Activated CD8-positive, alpha-beta memory T cell treated with anti-CD3 and anti-CD28 coated beads for 36 hours (primary cell): Measurements from ENCODE around the gene PLSCR4. TPM values are rescaled to one million over a fixed set of nuclear protein-coding genes. Genes with fewer than 3 reads are reported as not detected.

ENCODE experiments used
- CTCF ChIA-PET: fragments of 350-600 bp; sonication (Branson Sonifier 250); formaldehyde crosslinking; loops from one replicate; lab custom pipeline; 2021; ENCODE audit warnings: antibody characterized with exemption; lab: Charles Lee
- POLR2A ChIA-PET: fragments of 350-600 bp; sonication (Branson Sonifier 250); formaldehyde crosslinking; loops from one replicate; lab custom pipeline; 2021; ENCODE audit warnings: antibody characterized with exemption; lab: Charles Lee
- total RNA-seq, 2 experiments: library from RNA; stranded (reverse); gene quantifications; one replicate each; pipeline ENCODE4 v1.2.3, GENCODE V29; 2021

The PLSCR4 gene
- total RNA-seq, 2 experiments from 2014 or later, result not detected

GRCh38 chr3:146165877-146166276 lies 85.0 kb downstream of the PLSCR4 start:
- ChIA-PET POLR2A (no interaction called here), CTCF (no interaction called here)

- POLR2A ChIA-PET, result no interaction called here
- CTCF ChIA-PET, result no interaction called here
Observed at GRCh38 chr3:146164971-146165769, 85.7 kb downstream of the PLSCR4 start.

GRCh38 chr3:146164506-146164905 lies 86.4 kb downstream of the PLSCR4 start:
- ChIA-PET POLR2A (no interaction called here), CTCF (no interaction called here)

- CTCF ChIA-PET, result no interaction called here
Observed at GRCh38 chr3:146164071-146164470, 86.8 kb downstream of the PLSCR4 start.

GRCh38 chr3:146163584-146163983 lies 87.3 kb downstream of the PLSCR4 start:
- POLR2A ChIA-PET, result no interaction called here
- CTCF ChIA-PET, result interaction anchor here (0.7 kb wide), 1 partner anchor 1993 kb away, joined by 3 read pairs; no protein-coding TSS in a partner anchor

More at GRCh38 chr3:146164071-146164470, 86.8 kb downstream of the PLSCR4 start:
- POLR2A ChIA-PET, result no interaction called here

- ChIA-PET POLR2A (no interaction called here), CTCF (no interaction called here)
Observed at GRCh38 chr3:146162561-146162960, 88.3 kb downstream of the PLSCR4 start.

- ChIA-PET CTCF (no interaction called here), POLR2A (no interaction called here)
Observed at GRCh38 chr3:146161663-146162002, 89.3 kb downstream of the PLSCR4 start.

- CTCF ChIA-PET, result no interaction called here
- POLR2A ChIA-PET, result no interaction called here
Observed at GRCh38 chr3:146160964-146161662, 89.8 kb downstream of the PLSCR4 start, which contains the start of gene PLOD2. TSS of gene PLOD2 (minus strand) at chr3:146161184. CDS start at chr3:146160989, 195 bp downstream.

GRCh38 chr3:146160321-146160963 lies 90.5 kb downstream of the PLSCR4 start:
- ChIA-PET POLR2A (no interaction called here), CTCF (no interaction called here)

GRCh38 chr3:146159616-146160320 lies 91.1 kb downstream of the PLSCR4 start:
- ChIA-PET POLR2A (no interaction called here), CTCF (no interaction called here)

GRCh38 chr3:146159037-146159436 lies 91.9 kb downstream of the PLSCR4 start:
- CTCF ChIA-PET, result no interaction called here
- POLR2A ChIA-PET, result no interaction called here

- ChIA-PET POLR2A (interaction anchor here (0.6 kb wide), 1 partner anchor 9 kb away, joined by 3 read pairs; no protein-coding TSS in a partner anchor), CTCF (no interaction called here)
Observed at GRCh38 chr3:146157325-146158060, 93.4 kb downstream of the PLSCR4 start.

GRCh38 chr3:146156666-146157314 lies 94.1 kb downstream of the PLSCR4 start:
- POLR2A ChIA-PET, result interaction anchor here (0.6 kb wide), 1 partner anchor 10 kb away, joined by 3 read pairs; no protein-coding TSS in a partner anchor
- CTCF ChIA-PET, result no interaction called here

GRCh38 chr3:146156095-146156494 lies 94.8 kb downstream of the PLSCR4 start:
- CTCF ChIA-PET, result no interaction called here
- POLR2A ChIA-PET, result no interaction called here

GRCh38 chr3:146154995-146155394 lies 95.9 kb downstream of the PLSCR4 start:
- CTCF ChIA-PET, result interaction anchor here (0.7 kb wide), 1 partner anchor 474 kb away, joined by 3 read pairs; no protein-coding TSS in a partner anchor
- POLR2A ChIA-PET, result no interaction called here

- ChIA-PET CTCF (no interaction called here), POLR2A (no interaction called here)
Observed at GRCh38 chr3:146154316-146154715, 96.6 kb downstream of the PLSCR4 start.

- CTCF ChIA-PET, result no interaction called here
- POLR2A ChIA-PET, result no interaction called here
Observed at GRCh38 chr3:146153429-146153828, 97.5 kb downstream of the PLSCR4 start.

- CTCF ChIA-PET, result no interaction called here
- POLR2A ChIA-PET, result no interaction called here
Observed at GRCh38 chr3:146152834-146153233, 98.1 kb downstream of the PLSCR4 start.
